Liver (tissue), 9 donors: ENCODE measurements around the gene GPC3. TPM values are rescaled to one million over a fixed set of nuclear protein-coding genes. Genes with fewer than 3 reads are reported as not detected.

Source experiments
- DNase-seq: peaks from one replicate; pipeline ENCODE4 v3.0.0-alpha.2; 2017; ENCODE audit warnings: low spot score
- H3K27ac ChIP-seq, 2 donors: one replicate each; pipeline ENCODE4 v1.7.0; 2013; ENCODE audit warnings: inconsistent platforms in 2 of 2, low read length in 2 of 2, control low read depth in 1 of 2, low read depth in 1 of 2, mild to moderate bottlenecking in 1 of 2
- H3K27me3 ChIP-seq, 4 donors: one replicate each; pipeline versions ENCODE4 v1.6.1 to v1.7.0; 2013; ENCODE audit warnings: low read length in 3 of 4, inconsistent platforms in 1 of 4, mild to moderate bottlenecking in 1 of 4, moderate library complexity in 1 of 4; ENCODE audit not compliant: control insufficient read depth in 4 of 4, insufficient read depth in 4 of 4
- H3K36me3 ChIP-seq, 4 donors: one replicate each; pipeline versions ENCODE4 v1.6.1 to v1.7.0; 2013; ENCODE audit warnings: low read length in 3 of 4, mild to moderate bottlenecking in 3 of 4, low read depth in 1 of 4, moderate library complexity in 1 of 4; ENCODE audit not compliant: control insufficient read depth in 4 of 4, insufficient read depth in 3 of 4
- H3K4me1 ChIP-seq, 4 donors: one replicate each; pipeline versions ENCODE4 v1.6.1 to v1.7.0; 2013; ENCODE audit warnings: low read length in 3 of 4, mild to moderate bottlenecking in 3 of 4, moderate library complexity in 1 of 4; ENCODE audit not compliant: control insufficient read depth in 4 of 4, insufficient read depth in 4 of 4
- H3K4me3 ChIP-seq, 3 donors: one replicate each; pipeline versions ENCODE4 v1.6.1 to v1.7.0; 2013; ENCODE audit warnings: low read length in 3 of 3, control low read depth in 1 of 3, low read depth in 1 of 3, mild to moderate bottlenecking in 1 of 3
- H3K9ac ChIP-seq, 2 donors: one replicate each; pipeline ENCODE4 v1.7.0; 2013; ENCODE audit warnings: low read length in 2 of 2, mild to moderate bottlenecking in 2 of 2, moderate library complexity in 2 of 2, control low read depth in 1 of 2, low read depth in 1 of 2
- H3K9me3 ChIP-seq, 4 donors: one replicate each; pipeline versions ENCODE4 v1.6.1 to v1.7.0; 2013; ENCODE audit warnings: low read length in 3 of 4; ENCODE audit not compliant: control insufficient read depth in 4 of 4
- ATF3 ChIP-seq: IDR thresholded peaks from 2 replicates; pipeline ENCODE4 v1.6.1; 2016; ENCODE audit warnings: antibody characterized with exemption
- CTCF ChIP-seq: fragments of 150-350 bp; IDR thresholded peaks from 2 replicates; pipeline ENCODE4 v1.5.1; 2017; ENCODE audit warnings: improper control_type of control experiment, low read depth, low read length; ENCODE audit not compliant: missing input control
- EGR1 ChIP-seq, 2 donors: IDR thresholded peaks; 2 replicates each; pipeline ENCODE4 v1.6.1; 2016 to 2018; ENCODE audit warnings: antibody characterized with exemption in 2 of 2, low read depth in 2 of 2
- FOXA1 ChIP-seq: IDR thresholded peaks from 2 replicates; pipeline ENCODE4 v1.6.1; 2016; ENCODE audit warnings: antibody characterized with exemption
- FOXA2 ChIP-seq: IDR thresholded peaks from 2 replicates; pipeline ENCODE4 v1.6.1; 2016; ENCODE audit warnings: antibody characterized with exemption
- GABPA ChIP-seq, 2 donors: IDR thresholded peaks in 1 of 2; conservative IDR thresholded peaks in 1 of 2; 2 replicates each; pipeline ENCODE4 v1.6.1; 2016; ENCODE audit warnings: antibody characterized with exemption in 2 of 2, mild to moderate bottlenecking in 1 of 2, moderate library complexity in 1 of 2
- HNF4A ChIP-seq, 2 donors: conservative IDR thresholded peaks; 2 replicates each; pipeline ENCODE4 v1.6.1; 2016; ENCODE audit warnings: antibody characterized with exemption in 2 of 2, mild to moderate bottlenecking in 2 of 2
- HNF4G ChIP-seq: IDR thresholded peaks from 2 replicates; pipeline ENCODE4 v1.6.1; 2016; ENCODE audit warnings: antibody characterized with exemption
- JUND ChIP-seq, 2 donors: IDR thresholded peaks; 2 replicates each; pipeline ENCODE4 v1.6.1; 2016; ENCODE audit warnings: antibody characterized with exemption in 2 of 2
- MAX ChIP-seq: IDR thresholded peaks from 2 replicates; pipeline ENCODE4 v1.6.1; 2016; ENCODE audit warnings: antibody characterized with exemption
- NR2F2 ChIP-seq: IDR thresholded peaks from 2 replicates; pipeline ENCODE4 v1.6.1; 2016; ENCODE audit warnings: antibody characterized with exemption
- RAD21 ChIP-seq, 2 donors: IDR thresholded peaks; 2 replicates each; pipeline ENCODE4 v1.6.1; 2016; ENCODE audit warnings: antibody characterized with exemption in 2 of 2, mild to moderate bottlenecking in 2 of 2
- REST ChIP-seq: IDR thresholded peaks from 2 replicates; pipeline ENCODE4 v1.6.1; 2016; ENCODE audit warnings: antibody characterized with exemption, mild to moderate bottlenecking
- RXRA ChIP-seq, 2 donors: IDR thresholded peaks; 2 replicates each; pipeline ENCODE4 v1.6.1; 2017 to 2018; ENCODE audit warnings: antibody characterized with exemption in 2 of 2, mild to moderate bottlenecking in 1 of 2
- SP1 ChIP-seq: IDR thresholded peaks from 2 replicates; pipeline ENCODE4 v1.6.1; 2018; ENCODE audit warnings: antibody characterized with exemption, mild to moderate bottlenecking
- YY1 ChIP-seq: IDR thresholded peaks from 2 replicates; pipeline ENCODE4 v1.6.1; 2016; ENCODE audit warnings: antibody characterized with exemption, mild to moderate bottlenecking
- WGBS: extraction: QIAGEN DNeasy Blood & Tissue Kit; methylation state at CpG from one replicate; pipeline ENCODE4 v1.1.7; 2013; 5-methylcytosine and 5-hydroxymethylcytosine counted together
- polyA plus RNA-seq, 2 donors: library from polyadenylated mRNA; stranded (reverse) in 1 of 2; unstranded in 1 of 2; fragments of 200-250 nt in 1 of 2; fragments of >200 nt in 1 of 2; fragmentation: Nextera tagmentation in 1 of 2; extraction: Ambion mirVana in 1 of 2; gene quantifications; one replicate each; pipeline versions ENCODE4 v1.2.1 to v1.2.3, GENCODE V29; 2013 to 2015
- total RNA-seq, 2 donors: library from RNA; depleted of rRNA; stranded (reverse); fragments of >200 nt; gene quantifications; one replicate each; pipeline ENCODE4 v1.2.3, GENCODE V29; 2014
- donor health status: healthy.
- donor health status: healthy.
- donor health status: healthy.
- donor health status: healthy.
- donor health status: healthy.

GPC3 gene
- total and polyA plus RNA-seq, 4 donors = 0.40 to 1,133 (median 1.5) TPM

- TF ChIP-seq CTCF (no peak), ATF3 (no peak), FOXA2 (no peak), FOXA1 (no peak), GABPA (IDR thresholded peaks at IDR 0.05 in 1 of 2, conservative IDR thresholded peaks at IDR 0.05 in 1 of 2) (no peak), RXRA (IDR thresholded peaks at IDR 0.05) (no peak), EGR1 (IDR thresholded peaks at IDR 0.05; ENCODE audit: low read depth in 2 of 2) (no peak)
Observed at GRCh38 chrX:133709501-133709900, 275.9 kb downstream of the GPC3 start (continued).

- no peak overlapping the region for H3K4me3 ChIP-seq
- H3K27ac ChIP-seq = no peak overlapping the region
- no peak for DNase-seq
- 91% methylated on average over 1 of the region's 1 CpG for WGBS
- no peaks in the 10 kb centered on the region for H3K27me3 ChIP-seq
- no peak overlapping the region for H3K9ac ChIP-seq
- H3K4me1 ChIP-seq = no peaks in the 10 kb centered on the region
- no peaks in the 10 kb centered on the region for H3K36me3 ChIP-seq
- no peaks in the 10 kb centered on the region for H3K9me3 ChIP-seq
- TF ChIP-seq SP1 (no peak), HNF4A (conservative IDR thresholded peaks at IDR 0.05) (no peak), RXRA (IDR thresholded peaks at IDR 0.05) (no peak), JUND (IDR thresholded peaks at IDR 0.05) (no peak), NR2F2 (no peak), YY1 (no peak), RAD21 (IDR thresholded peaks at IDR 0.05) (no peak), REST (no peak)
Observed at GRCh38 chrX:133706890-133707289, 278.5 kb downstream of the GPC3 start.

- Histone ChIP-seq H3K27me3 (peaks cover 0 to 2% (median 0%) of the 10 kb centered on the region in 4 donors), H3K9me3 (no peaks in the 10 kb centered on the region), H3K4me1 (no peaks in the 10 kb centered on the region), H3K27ac (no peak overlapping the region), H3K9ac (no peak overlapping the region), H3K4me3 (no peak overlapping the region), H3K36me3 (no peaks in the 10 kb centered on the region)
- DNase-seq = no peak
- TF ChIP-seq YY1 (no peak), NR2F2 (no peak), EGR1 (IDR thresholded peaks at IDR 0.05; ENCODE audit: low read depth in 2 of 2) (no peak), CTCF (no peak), HNF4G (no peak), REST (no peak), JUND (IDR thresholded peaks at IDR 0.05) (no peak), ATF3 (no peak), MAX (no peak), RAD21 (IDR thresholded peaks at IDR 0.05) (no peak), RXRA (IDR thresholded peaks at IDR 0.05) (no peak), FOXA2 (no peak), SP1 (no peak), FOXA1 (no peak)
Observed at GRCh38 chrX:133702230-133702629, 283.2 kb downstream of the GPC3 start.
